Stomach (tissue), 9 donors: ENCODE data around the gene AGAP1. TPM values are rescaled to one million over a fixed set of nuclear protein-coding genes. Genes with fewer than 3 reads are reported as not detected.
"Not testable (repeated sequence)": the region's sequence is repeated elsewhere in the genome, so short reads cannot be mapped to it uniquely, and the experiment has no call there.

Experiments used
- DNase-seq, 2 donors: peaks; one replicate each; pipeline versions ENCODE4 v3.0.0 to v3.0.0-alpha.2; 2013 to 2019
- H3K27ac ChIP-seq, 5 donors: fragments of 200-600 bp in 4 of 5; sonication (generic) in 4 of 5; one replicate each; pipeline ENCODE4 v1.5.1; 2013 to 2019; ENCODE audit warnings: mild to moderate bottlenecking in 1 of 5, moderate library complexity in 1 of 5
- H3K27me3 ChIP-seq, 3 donors: fragments of 200-600 bp; sonication (generic); one replicate each; pipeline ENCODE4 v1.5.1; 2017 to 2019; ENCODE audit warnings: mixed run types in 1 of 3
- H3K36me3 ChIP-seq, 4 donors: fragments of 200-600 bp; sonication (generic); 1 replicate in 3 of 4; 2 replicates in 1 of 4; pipeline ENCODE4 v1.5.1; 2016 to 2019
- H3K4me1 ChIP-seq, 4 donors: fragments of 200-600 bp; sonication (generic); one replicate each; pipeline ENCODE4 v1.5.1; 2016 to 2019
- H3K4me3 ChIP-seq, 4 donors: fragments of 200-600 bp; sonication (generic) in 3 of 4; one replicate each; pipeline ENCODE4 v1.5.1; 2016 to 2019; ENCODE audit warnings: mild to moderate bottlenecking in 1 of 4
- H3K9me3 ChIP-seq, 4 donors: fragments of 200-600 bp; sonication (generic); one replicate each; pipeline ENCODE4 v1.5.1; 2016 to 2019
- CTCF ChIP-seq, 7 experiments: fragments of 450-650 bp in 4 of 7; fragments of 200-600 bp in 3 of 7; sonication (generic) in 3 of 7; IDR thresholded peaks; one replicate each; pipeline ENCODE4 v1.5.1; 2016 to 2019; ENCODE audit warnings: antibody characterized with exemption in 7 of 7, control low read depth in 2 of 7, mild to moderate bottlenecking in 1 of 7
- EP300 ChIP-seq: sonication (generic); formaldehyde crosslinking; IDR thresholded peaks from one replicate; pipeline ENCODE4 v1.6.1; 2017; ENCODE audit warnings: antibody characterized with exemption
- POLR2A ChIP-seq, 4 donors: fragments of 450-650 bp; IDR thresholded peaks; one replicate each; pipeline ENCODE4 v1.6.1; 2016; ENCODE audit warnings: antibody characterized with exemption in 4 of 4, control low read depth in 2 of 4, mild to moderate bottlenecking in 1 of 4, moderate library complexity in 1 of 4
- POLR2AphosphoS5 ChIP-seq, 3 donors: sonication (generic); formaldehyde crosslinking; IDR thresholded peaks; one replicate each; pipeline ENCODE4 v1.6.1; 2016; ENCODE audit warnings: antibody characterized with exemption in 3 of 3
- WGBS, 5 donors: extraction: QIAGEN DNeasy Blood & Tissue Kit in 3 of 5; methylation state at CpG; one replicate each; pipeline versions ENCODE4 v1.1.5 to v1.1.7; 2013 to 2018; 5-methylcytosine and 5-hydroxymethylcytosine counted together
- intact Hi-C: fragments of 100-400 bp; cut with DNase I; formaldehyde crosslinking; loops from one replicate; pipeline ENCODE4 v1.15.1; 2023; ENCODE audit warnings: low total_unique reads
- polyA plus RNA-seq, 3 donors: library from polyadenylated mRNA; stranded (reverse); fragments of 200-250 nt; gene quantifications; one replicate each; pipeline ENCODE4 v1.2.3, GENCODE V29; 2013
- total RNA-seq, 5 donors: library from RNA; depleted of rRNA; stranded (reverse); fragments of >200 nt; gene quantifications; one replicate each; pipeline versions ENCODE4 v1.1.0 to v1.2.3, GENCODE V29; 2014 to 2016
- donor health status: healthy with polysubstance abuse.
- donor health status: Bipolar disorder and iron deficiency.
- donor health status: healthy.

AGAP1 gene
- total and polyA plus RNA-seq, 8 donors: 4.2 to 139 (median 35.0) TPM

GRCh38 chr2:235757212-235757611 is 263.4 kb downstream of the AGAP1 start:
- DNase-seq: no peak
- 84 to 96% (median 93%) methylated on average over 6 of the region's 6 CpGs for WGBS, 5 donors

GRCh38 chr2:235757640-235758039 is 263.8 kb downstream of the AGAP1 start:
- Histone ChIP-seq H3K4me3 (no peak overlapping the region), H3K4me1 (no peaks in the 10 kb centered on the region), H3K36me3 (peaks cover 0 to 51% (median 19%) of the 10 kb centered on the region in 4 donors), H3K27ac (no peak overlapping the region), H3K9me3 (no peaks in the 10 kb centered on the region), H3K27me3 (no peaks in the 10 kb centered on the region)
- 91 to 95% (median 94%) methylated on average over 6 of the region's 6 CpGs for WGBS, 5 donors
- TF ChIP-seq POLR2AphosphoS5 (IDR thresholded peaks at IDR 0.05): no peak
- no peak for TF ChIP-seq EP300
- TF ChIP-seq POLR2A (IDR thresholded peaks at IDR 0.05): no peak
- TF ChIP-seq CTCF (IDR thresholded peaks at IDR 0.05): no peak
- intact Hi-C loops: no loop called here
- DNase-seq: no peak

More at GRCh38 chr2:235757212-235757611, 263.4 kb downstream of the AGAP1 start:
- intact Hi-C loops: no loop called here
- H3K4me3 ChIP-seq: no peak overlapping the region
- H3K27me3 ChIP-seq: no peaks in the 10 kb centered on the region
- no peak overlapping the region for H3K27ac ChIP-seq
- H3K9me3 ChIP-seq: no peaks in the 10 kb centered on the region
- no peaks in the 10 kb centered on the region for H3K4me1 ChIP-seq
- TF ChIP-seq CTCF (IDR thresholded peaks at IDR 0.05) (no peak), EP300 (no peak), POLR2AphosphoS5 (IDR thresholded peaks at IDR 0.05) (no peak), POLR2A (IDR thresholded peaks at IDR 0.05) (no peak)
- peaks cover 0 to 51% (median 18%) of the 10 kb centered on the region in 4 donors for H3K36me3 ChIP-seq

- WGBS, 5 donors: 67 to 82% (median 75%) methylated on average over 20 of the region's 20 CpGs
- intact Hi-C loops: no loop called here
- H3K27me3 ChIP-seq: no peaks in the 10 kb centered on the region
- no peak overlapping the region for H3K4me3 ChIP-seq
- peaks cover 0 to 34% (median 25%) of the 10 kb centered on the region in 4 donors for H3K36me3 ChIP-seq
- H3K27ac ChIP-seq: no peak overlapping the region
- H3K4me1 ChIP-seq: peaks cover 0 to 8% (median 2%) of the 10 kb centered on the region in 4 donors
- no peaks in the 10 kb centered on the region for H3K9me3 ChIP-seq
- no peak for DNase-seq
- TF ChIP-seq POLR2AphosphoS5 (IDR thresholded peaks at IDR 0.05) (no peak), CTCF (IDR thresholded peaks at IDR 0.05) (no peak), EP300 (no peak), POLR2A (IDR thresholded peaks at IDR 0.05) (no peak)
Measured at GRCh38 chr2:235762832-235763598, 269.2 kb downstream of the AGAP1 start.

GRCh38 chr2:235763816-235764215 is 270.0 kb downstream of the AGAP1 start:
- H3K4me1 ChIP-seq: peaks cover 0 to 8% (median 2%) of the 10 kb centered on the region in 4 donors
- H3K36me3 ChIP-seq: peaks cover 0 to 29% (median 22%) of the 10 kb centered on the region in 4 donors
- DNase-seq: no peak
- no peak overlapping the region for H3K4me3 ChIP-seq
- H3K27ac ChIP-seq: no peak overlapping the region
- H3K27me3 ChIP-seq: no peaks in the 10 kb centered on the region
- no peaks in the 10 kb centered on the region for H3K9me3 ChIP-seq
- TF ChIP-seq CTCF (IDR thresholded peaks at IDR 0.05) (no peak), POLR2A (IDR thresholded peaks at IDR 0.05) (no peak), EP300 (no peak), POLR2AphosphoS5 (IDR thresholded peaks at IDR 0.05) (no peak)
- WGBS, 5 donors: 92 to 97% (median 95%) methylated on average over 20 of the region's 20 CpGs
- intact Hi-C loops: no loop called here

- H3K4me3 ChIP-seq, H3K9me3 ChIP-seq, DNase-seq, H3K4me1 ChIP-seq, H3K27me3 ChIP-seq, H3K27ac ChIP-seq, intact Hi-C loops: not testable (repeated sequence)
- WGBS, 5 donors: 85 to 93% (median 88%) methylated on average over 6 to 19 of the region's 19 CpGs
- peaks cover 0 to 29% (median 24%) of the 10 kb centered on the region in 4 donors for H3K36me3 ChIP-seq
Measured at GRCh38 chr2:235764478-235764877, 270.6 kb downstream of the AGAP1 start.
